PFSK-1 (cell line): ENCODE data around the gene TOM1L2.

Experiments used
- POLR2AphosphoS5 ChIP-seq: IDR thresholded peaks from 2 replicates; pipeline ENCODE4 v1.6.1; 2012; ENCODE audit warnings: low read depth, mild to moderate bottlenecking, control low read depth, low read length, moderate library complexity
- SIN3A ChIP-seq: IDR thresholded peaks from 2 replicates; pipeline ENCODE4 v1.6.1; 2012; ENCODE audit warnings: mild to moderate bottlenecking, low read length, moderate library complexity, borderline replicate concordance; ENCODE audit not compliant: insufficient read depth
- TAF1 ChIP-seq: IDR thresholded peaks from 2 replicates; pipeline ENCODE4 v1.6.1; 2012; ENCODE audit warnings: low read length, control low read depth, borderline replicate concordance; ENCODE audit not compliant: insufficient read depth
- TF ChIP-seq, protein P1 (sequence below), 2 experiments: IDR thresholded peaks; 2 replicates each; pipeline versions ENCODE4 v1.6.1 to v1.8.0; 2011 to 2012; ENCODE audit warnings: low read depth in 2 of 2, low read length in 2 of 2, control low read depth in 1 of 2, inconsistent platforms in 1 of 2, mild to moderate bottlenecking in 1 of 2, moderate library complexity in 1 of 2; ENCODE audit not compliant: insufficient read depth in 1 of 2

DNA sequence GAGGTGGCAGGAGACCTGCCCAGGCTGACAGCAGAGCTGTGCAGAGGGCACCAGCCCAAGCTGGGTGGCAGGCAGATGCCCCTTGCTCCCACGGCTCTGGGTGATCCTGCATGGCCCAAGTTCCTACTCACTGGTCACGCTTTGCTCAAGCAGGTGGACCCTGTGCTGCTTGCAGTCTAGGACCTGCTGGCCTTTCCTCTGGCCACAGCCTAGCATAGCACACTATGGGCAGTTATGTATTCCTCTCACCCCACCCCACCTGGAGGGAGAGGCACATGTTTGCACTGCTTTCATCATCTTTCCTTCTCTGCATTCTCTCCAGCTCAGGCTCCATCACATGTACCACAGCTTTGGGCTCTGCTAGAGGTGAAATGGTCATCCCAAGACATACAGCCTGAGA, 115.8 kb downstream of the TOM1L2 start:
- TF ChIP-seq, protein P1, sequence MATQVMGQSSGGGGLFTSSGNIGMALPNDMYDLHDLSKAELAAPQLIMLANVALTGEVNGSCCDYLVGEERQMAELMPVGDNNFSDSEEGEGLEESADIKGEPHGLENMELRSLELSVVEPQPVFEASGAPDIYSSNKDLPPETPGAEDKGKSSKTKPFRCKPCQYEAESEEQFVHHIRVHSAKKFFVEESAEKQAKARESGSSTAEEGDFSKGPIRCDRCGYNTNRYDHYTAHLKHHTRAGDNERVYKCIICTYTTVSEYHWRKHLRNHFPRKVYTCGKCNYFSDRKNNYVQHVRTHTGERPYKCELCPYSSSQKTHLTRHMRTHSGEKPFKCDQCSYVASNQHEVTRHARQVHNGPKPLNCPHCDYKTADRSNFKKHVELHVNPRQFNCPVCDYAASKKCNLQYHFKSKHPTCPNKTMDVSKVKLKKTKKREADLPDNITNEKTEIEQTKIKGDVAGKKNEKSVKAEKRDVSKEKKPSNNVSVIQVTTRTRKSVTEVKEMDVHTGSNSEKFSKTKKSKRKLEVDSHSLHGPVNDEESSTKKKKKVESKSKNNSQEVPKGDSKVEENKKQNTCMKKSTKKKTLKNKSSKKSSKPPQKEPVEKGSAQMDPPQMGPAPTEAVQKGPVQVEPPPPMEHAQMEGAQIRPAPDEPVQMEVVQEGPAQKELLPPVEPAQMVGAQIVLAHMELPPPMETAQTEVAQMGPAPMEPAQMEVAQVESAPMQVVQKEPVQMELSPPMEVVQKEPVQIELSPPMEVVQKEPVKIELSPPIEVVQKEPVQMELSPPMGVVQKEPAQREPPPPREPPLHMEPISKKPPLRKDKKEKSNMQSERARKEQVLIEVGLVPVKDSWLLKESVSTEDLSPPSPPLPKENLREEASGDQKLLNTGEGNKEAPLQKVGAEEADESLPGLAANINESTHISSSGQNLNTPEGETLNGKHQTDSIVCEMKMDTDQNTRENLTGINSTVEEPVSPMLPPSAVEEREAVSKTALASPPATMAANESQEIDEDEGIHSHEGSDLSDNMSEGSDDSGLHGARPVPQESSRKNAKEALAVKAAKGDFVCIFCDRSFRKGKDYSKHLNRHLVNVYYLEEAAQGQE (IDR thresholded peaks at IDR 0.05; ENCODE audit: insufficient read depth in 1 of 2, low read depth in 2 of 2, low read length in 2 of 2): no peak
- no peak for TF ChIP-seq TAF1
- TF ChIP-seq POLR2AphosphoS5: no peak
- TF ChIP-seq SIN3A: no peak
